ENCODE measurements around the gene PDCD1LG2. TPM values are rescaled to one million over a fixed set of nuclear protein-coding genes. Genes with fewer than 3 reads are reported as not detected.

PDCD1LG2 gene
- total RNA-seq, 4 donors from 2014 or later, result 0.49 to 2.2 (median 0.99) TPM

DNA sequence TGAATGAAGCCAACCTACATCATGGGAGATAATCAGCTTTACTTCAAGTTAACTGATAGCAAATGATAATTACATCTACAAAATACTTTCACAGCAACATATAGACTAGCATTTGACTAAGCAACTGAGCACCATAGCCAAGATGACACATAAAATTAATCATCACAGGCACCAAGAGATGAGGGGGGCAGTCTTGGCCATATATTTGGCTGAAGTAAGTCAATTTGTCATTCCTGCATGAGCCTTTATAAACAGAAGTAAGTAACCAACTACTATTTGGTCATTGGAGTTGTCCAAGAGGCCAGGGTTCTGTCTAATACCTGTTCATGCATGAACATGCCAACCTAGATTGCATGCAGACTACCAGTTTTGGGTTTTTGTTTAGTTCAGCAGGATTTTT, 53.6 kb downstream of the PDCD1LG2 start:
- H3K4me3 ChIP-seq, result no peak overlapping the region
- no peak overlapping the region for H3K27ac ChIP-seq

DNA sequence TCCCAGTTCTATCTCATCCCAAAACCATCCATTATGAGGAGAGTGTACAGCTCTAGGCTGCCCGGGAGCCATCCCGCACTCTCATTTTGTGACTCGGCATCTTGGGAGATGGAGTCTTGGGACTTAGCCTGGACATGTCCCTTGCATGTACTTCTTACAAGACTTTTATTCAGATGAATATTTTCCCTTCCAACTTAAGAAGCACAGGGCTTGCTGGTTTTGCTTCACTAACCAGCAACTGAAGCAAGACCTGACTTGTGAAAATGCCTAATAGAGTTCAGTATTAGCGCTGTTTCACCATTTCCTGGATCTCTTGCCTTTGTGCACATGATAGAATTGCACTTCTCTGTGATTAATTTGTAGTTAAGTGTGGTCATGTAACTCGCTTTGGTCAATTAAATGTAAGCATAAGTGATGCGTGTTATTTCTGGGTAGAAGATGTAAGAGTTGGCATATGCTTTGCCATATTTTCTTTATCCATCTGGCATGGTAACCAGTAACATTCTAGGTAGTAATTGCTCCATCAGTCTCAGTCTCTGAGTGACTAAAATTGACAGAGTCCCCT, 55.8 kb downstream of the PDCD1LG2 start:
- Histone ChIP-seq H3K9me3 (no peaks in the 10 kb centered on the region), H3K4me1 (peaks cover 7% of the 10 kb centered on the region), H3K27me3 (no peaks in the 10 kb centered on the region), H3K27ac (no peak overlapping the region), H3K4me3 (no peak overlapping the region), H3K36me3 (no peaks in the 10 kb centered on the region)
- 55% methylated on average over 6 of the region's 6 CpGs for WGBS
- no peak for DNase-seq (ENCODE audit: low spot score in 2 of 2)
- TF ChIP-seq, protein P1, sequence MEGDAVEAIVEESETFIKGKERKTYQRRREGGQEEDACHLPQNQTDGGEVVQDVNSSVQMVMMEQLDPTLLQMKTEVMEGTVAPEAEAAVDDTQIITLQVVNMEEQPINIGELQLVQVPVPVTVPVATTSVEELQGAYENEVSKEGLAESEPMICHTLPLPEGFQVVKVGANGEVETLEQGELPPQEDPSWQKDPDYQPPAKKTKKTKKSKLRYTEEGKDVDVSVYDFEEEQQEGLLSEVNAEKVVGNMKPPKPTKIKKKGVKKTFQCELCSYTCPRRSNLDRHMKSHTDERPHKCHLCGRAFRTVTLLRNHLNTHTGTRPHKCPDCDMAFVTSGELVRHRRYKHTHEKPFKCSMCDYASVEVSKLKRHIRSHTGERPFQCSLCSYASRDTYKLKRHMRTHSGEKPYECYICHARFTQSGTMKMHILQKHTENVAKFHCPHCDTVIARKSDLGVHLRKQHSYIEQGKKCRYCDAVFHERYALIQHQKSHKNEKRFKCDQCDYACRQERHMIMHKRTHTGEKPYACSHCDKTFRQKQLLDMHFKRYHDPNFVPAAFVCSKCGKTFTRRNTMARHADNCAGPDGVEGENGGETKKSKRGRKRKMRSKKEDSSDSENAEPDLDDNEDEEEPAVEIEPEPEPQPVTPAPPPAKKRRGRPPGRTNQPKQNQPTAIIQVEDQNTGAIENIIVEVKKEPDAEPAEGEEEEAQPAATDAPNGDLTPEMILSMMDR (IDR thresholded peaks at IDR 0.05), result no peak
- TF ChIP-seq EP300 (IDR thresholded peaks at IDR 0.05), result no peak
- no peak for TF ChIP-seq POLR2A (IDR thresholded peaks at IDR 0.05)
- no peak for TF ChIP-seq POLR2AphosphoS5 (IDR thresholded peaks at IDR 0.05)

More for the DNA sequence above, 53.6 kb downstream of the PDCD1LG2 start:
- Histone ChIP-seq H3K36me3 (no peaks in the 10 kb centered on the region), H3K4me1 (peaks cover 7% of the 10 kb centered on the region), H3K9me3 (no peaks in the 10 kb centered on the region), H3K27me3 (no peaks in the 10 kb centered on the region)
- DNase-seq (ENCODE audit: low spot score in 2 of 2), result no peak
- no peak for TF ChIP-seq POLR2AphosphoS5 (IDR thresholded peaks at IDR 0.05)
- TF ChIP-seq EP300 (IDR thresholded peaks at IDR 0.05), result no peak
- TF ChIP-seq, protein P1 (IDR thresholded peaks at IDR 0.05), result no peak
- TF ChIP-seq POLR2A (IDR thresholded peaks at IDR 0.05), result no peak

DNA sequence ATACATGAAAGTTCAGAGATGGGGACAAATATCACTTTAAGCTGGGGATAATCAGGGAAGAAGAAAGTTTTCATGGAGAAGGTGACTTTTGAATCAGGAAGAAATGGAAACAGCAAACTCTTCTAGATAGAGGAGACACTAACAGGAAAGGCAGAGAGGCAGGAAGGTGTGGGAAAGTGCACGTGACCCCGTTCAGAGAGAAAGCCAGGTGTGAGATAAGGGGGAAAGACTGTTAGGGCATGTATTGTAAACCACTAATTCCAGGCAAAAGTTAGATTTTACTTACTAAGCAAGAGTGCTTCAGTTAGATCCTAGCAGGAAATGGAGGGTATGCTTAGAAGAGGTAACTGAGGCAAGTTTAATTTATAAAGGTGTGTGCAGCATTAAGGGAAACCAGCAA, 58.5 kb downstream of the PDCD1LG2 start:
- H3K4me1 ChIP-seq, result peaks cover 7% of the 10 kb centered on the region
- no peak overlapping the region for H3K4me3 ChIP-seq
- TF ChIP-seq EP300 (IDR thresholded peaks at IDR 0.05), result no peak
- TF ChIP-seq, protein P1 (IDR thresholded peaks at IDR 0.05), result no peak
- no peak for TF ChIP-seq POLR2AphosphoS5 (IDR thresholded peaks at IDR 0.05)
- TF ChIP-seq POLR2A (IDR thresholded peaks at IDR 0.05), result no peak
- H3K27ac ChIP-seq, result no peak overlapping the region
- H3K27me3 ChIP-seq, result no peaks in the 10 kb centered on the region
- DNase-seq (ENCODE audit: low spot score in 2 of 2), result no peak
- no peaks in the 10 kb centered on the region for H3K9me3 ChIP-seq
- no peaks in the 10 kb centered on the region for H3K36me3 ChIP-seq
- 70% methylated on average over 2 of the region's 2 CpGs for WGBS

DNA sequence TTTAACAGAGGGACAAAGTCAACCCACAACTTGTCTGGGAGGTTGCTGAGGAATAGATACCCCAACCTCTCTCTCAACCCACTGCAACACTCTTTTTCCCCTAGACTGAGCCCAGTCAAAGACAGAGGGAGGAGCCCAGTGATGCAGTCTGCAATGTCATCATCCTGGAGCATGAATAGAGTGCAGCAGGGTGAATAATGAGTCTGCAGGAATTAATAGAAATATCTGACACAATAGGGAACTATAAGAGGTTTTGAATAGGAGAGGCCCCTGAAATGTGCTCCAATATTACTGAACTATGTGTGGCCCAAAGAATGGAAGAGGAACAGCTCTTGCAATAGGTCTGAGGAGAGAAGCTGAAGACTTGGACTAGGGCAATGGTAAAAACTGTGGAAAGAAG, 59.1 kb downstream of the PDCD1LG2 start:
- no peaks in the 10 kb centered on the region for H3K36me3 ChIP-seq
- TF ChIP-seq POLR2AphosphoS5 (IDR thresholded peaks at IDR 0.05) (no peak), EP300 (IDR thresholded peaks at IDR 0.05) (no peak), POLR2A (IDR thresholded peaks at IDR 0.05) (no peak)
- TF ChIP-seq, protein P1 (IDR thresholded peaks at IDR 0.05), result no peak
- H3K27me3 ChIP-seq, result no peaks in the 10 kb centered on the region
- H3K4me3 ChIP-seq, result no peak overlapping the region
- H3K27ac ChIP-seq, result no peak overlapping the region
- peaks cover 3% of the 10 kb centered on the region for H3K4me1 ChIP-seq
- no peak for DNase-seq (ENCODE audit: low spot score in 2 of 2)
- no peaks in the 10 kb centered on the region for H3K9me3 ChIP-seq

DNA sequence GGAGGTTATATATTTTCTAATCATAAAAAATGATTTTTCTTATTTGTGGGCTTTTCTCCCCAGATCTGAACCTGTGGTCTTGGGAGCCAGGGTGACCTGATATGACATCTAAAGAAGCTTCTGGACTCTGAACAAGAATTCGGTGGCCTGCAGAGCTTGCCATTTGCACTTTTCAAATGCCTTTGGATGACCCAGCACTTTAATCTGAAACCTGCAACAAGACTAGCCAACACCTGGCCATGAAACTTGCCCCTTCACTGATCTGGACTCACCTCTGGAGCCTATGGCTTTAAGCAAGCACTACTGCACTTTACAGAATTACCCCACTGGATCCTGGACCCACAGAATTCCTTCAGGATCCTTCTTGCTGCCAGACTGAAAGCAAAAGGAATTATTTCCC, 59.6 kb downstream of the PDCD1LG2 start:
- 84% methylated on average over 1 of the region's 1 CpG for whole genome bisulfite sequencing
- H3K27me3 ChIP-seq, result no peaks in the 10 kb centered on the region
- no peaks in the 10 kb centered on the region for H3K36me3 ChIP-seq
- H3K4me3 ChIP-seq, result no peak overlapping the region
- TF ChIP-seq POLR2AphosphoS5 (IDR thresholded peaks at IDR 0.05) (no peak), EP300 (IDR thresholded peaks at IDR 0.05) (no peak), POLR2A (IDR thresholded peaks at IDR 0.05) (no peak)
- TF ChIP-seq, protein P1 (IDR thresholded peaks at IDR 0.05), result no peak
- H3K27ac ChIP-seq, result no peak overlapping the region
- DNase-seq (ENCODE audit: low spot score in 2 of 2), result no peak
- peaks cover 1% of the 10 kb centered on the region for H3K4me1 ChIP-seq
- H3K9me3 ChIP-seq, result no peaks in the 10 kb centered on the region
